Heart right ventricle (tissue), 16 donors: ENCODE data around the gene ALOX5. TPM values are rescaled to one million over a fixed set of nuclear protein-coding genes. Genes with fewer than 3 reads are reported as not detected.

Source experiments
- ATAC-seq, 8 donors: fragments of 200-7000 bp; cut with Tn5 transposase; one replicate each; pipeline ENCODE4 v1.9.1; 2020; ENCODE audit warnings: mild to moderate bottlenecking in 8 of 8, moderate library complexity in 8 of 8, moderate number of reproducible peaks in 1 of 8
- DNase-seq, 2 donors: peaks; one replicate each; pipeline ENCODE4 v3.0.0-alpha.2; 2020
- H3K27ac ChIP-seq, 10 donors: fragments of 200-600 bp; sonication (generic) in 2 of 10; one replicate each; pipeline versions ENCODE4 v1.5.0 to v1.8.0; 2020 to 2022; ENCODE audit warnings: mild to moderate bottlenecking in 3 of 10
- H3K27me3 ChIP-seq, 7 donors: fragments of 200-600 bp; one replicate each; pipeline ENCODE4 v1.8.0; 2021 to 2022; ENCODE audit warnings: mild to moderate bottlenecking in 2 of 7
- H3K36me3 ChIP-seq, 9 donors: fragments of 200-600 bp; sonication (generic) in 1 of 9; one replicate each; pipeline versions ENCODE4 v1.5.0 to v1.8.0; 2020 to 2022; ENCODE audit warnings: mild to moderate bottlenecking in 2 of 9
- H3K4me1 ChIP-seq, 9 donors: fragments of 200-600 bp; sonication (generic) in 1 of 9; one replicate each; pipeline versions ENCODE4 v1.5.0 to v1.8.0; 2020 to 2022; ENCODE audit warnings: mild to moderate bottlenecking in 4 of 9
- H3K4me3 ChIP-seq, 10 donors: fragments of 200-600 bp; sonication (generic) in 2 of 10; one replicate each; pipeline versions ENCODE4 v1.5.0 to v1.8.0; 2020 to 2022; ENCODE audit warnings: mild to moderate bottlenecking in 7 of 10, moderate library complexity in 2 of 10
- H3K9me3 ChIP-seq, 11 donors: fragments of 200-600 bp in 10 of 11; sonication (generic) in 2 of 11; one replicate each; pipeline versions ENCODE4 v1.5.0 to v1.8.0; 2013 to 2022; ENCODE audit warnings: mild to moderate bottlenecking in 2 of 11, control low read depth in 1 of 11, moderate library complexity in 1 of 11
- CTCF ChIP-seq, 9 donors: fragments of 200-600 bp; sonication (generic) in 2 of 9; IDR thresholded peaks; one replicate each; pipeline versions ENCODE4 v1.5.0 to v1.8.0; 2021 to 2022; ENCODE audit warnings: antibody characterized with exemption in 9 of 9, mild to moderate bottlenecking in 5 of 9, moderate library complexity in 1 of 9
- WGBS, 2 donors: extraction: QIAGEN DNeasy Blood & Tissue Kit; methylation state at CpG; one replicate each; pipeline ENCODE4 v1.1.7; 2013; ENCODE audit warnings: inconsistent platforms in 1 of 2; 5-methylcytosine and 5-hydroxymethylcytosine counted together
- intact Hi-C, 10 donors: fragments of 100-400 bp; cut with DNase I; formaldehyde crosslinking; loops; one replicate each; pipeline versions ENCODE4 v1.11.1 to v1.14.2; 2022
- polyA plus RNA-seq, 2 donors: library from polyadenylated mRNA; stranded (reverse); fragments of 200-250 nt; gene quantifications; one replicate each; pipeline ENCODE4 v1.2.3, GENCODE V29; 2013
- total RNA-seq, 10 donors: library from RNA; stranded (reverse); fragmentation: NEBNext Ultra II Directional in 3 of 10; extraction: Animal tissue kit (Norgen Biotek cat#: 25700) in 3 of 10; gene quantifications; one replicate each; pipeline versions ENCODE4 v1.2.1 to v1.2.4, GENCODE V29; 2021 to 2023
- donor health status: Arrhythmogenic right ventricular cardiomyopathy.
- donor health status: ischemic (EF 13 %, LVEDD 7.1; RV severe dilation, severe dysfunction).
- donor health status: healthy with polysubstance abuse.
- donor health status: DM: no; HTN: yes; CAD: no.
- donor health status: DM: no; HTN: no; CAD: no.
- donor health status: ischemic (EF 25% LVEDD 6.9; RV normal size, moderate dysfunction).
- donor health status: ischemic (EF 25% LVEDD 5.7; RV mildly dilated, moderate dysfunction).
- donor health status: healthy.
- donor health status: DM: yes; HTN: yes; CAD: no.
- donor health status: Ischemic cardiomyopathy.
- donor health status: ischemic (EF 35%, LVEDD 5.7; RV mildly dilated, moderate dysfunction).
- donor health status: nonischemic (EF 11% LVEDD 7.7; RV severe dilation, severe dysfunction).
- donor health status: DM: yes; HTN: yes; CAD: no.
- donor health status: PGD.
- donor health status: ischemic (EF 29% LVEDD 5.4; RV normal size, mild dysfunction).
- donor health status: nonischemic (EF 23%, LVEDD 6.1; RV moderate dilation, normal function).

The ALOX5 gene
- total and polyA plus RNA-seq, 12 donors: 1.8 to 21.8 (median 4.4) TPM

DNA sequence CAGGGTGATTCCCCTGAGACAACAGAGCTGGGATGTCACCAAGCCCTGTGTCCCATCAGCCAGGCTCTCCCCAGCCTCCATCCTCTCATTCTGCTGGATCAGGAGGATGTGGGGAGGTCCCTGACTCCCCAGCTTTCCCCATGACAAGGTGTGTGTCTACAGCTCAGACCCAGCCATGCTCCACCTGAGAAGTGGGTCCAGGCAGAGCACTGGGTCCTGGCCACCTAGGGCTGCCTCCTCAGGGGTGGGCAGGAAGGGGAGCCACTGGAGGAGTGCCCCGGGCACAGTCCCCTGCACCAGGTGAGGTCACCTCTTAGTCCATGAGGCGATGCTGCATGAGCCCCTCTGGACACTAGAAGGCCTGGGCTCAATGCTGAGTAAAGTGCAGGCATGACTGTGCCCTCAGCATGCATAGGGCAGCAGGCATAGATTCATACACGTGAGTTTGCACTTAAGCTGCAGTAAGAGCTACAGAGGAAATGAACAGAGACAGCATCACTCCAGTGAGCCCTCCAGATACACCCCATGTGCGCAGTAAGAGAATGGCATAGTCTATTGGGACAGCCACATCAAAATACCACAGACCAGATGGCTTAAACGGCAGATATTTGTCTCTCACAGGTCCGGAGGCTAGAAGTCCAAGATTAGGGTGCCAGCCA, 48.3 kb downstream of the ALOX5 start:
- ATAC-seq (no peak), DNase-seq (no peak)
- WGBS, 2 donors: 72 to 78% methylated on average over 6 of the region's 6 CpGs
- H3K4me3 ChIP-seq: no peak overlapping the region
- peaks cover 0 to 22% (median 0%) of the 10 kb centered on the region in 9 donors for H3K36me3 ChIP-seq
- intact Hi-C loops: loop anchor here in 1 of 10 donors (10.0 kb wide), 1 partner anchor 428 kb away; no protein-coding TSS in a partner anchor
- TF ChIP-seq CTCF (IDR thresholded peaks at IDR 0.05): no peak
- H3K4me1 ChIP-seq: peaks cover 0 to 72% (median 30%) of the 10 kb centered on the region in 9 donors
- H3K9me3 ChIP-seq: no peaks in the 10 kb centered on the region
- peaks cover 0 to 7% (median 1%) of the 10 kb centered on the region in 7 donors for H3K27me3 ChIP-seq
- H3K27ac ChIP-seq: peak overlapping the region in 3 of 10 donors; percentile 95 to 98 (median 98)

GRCh38 chr10:45422866-45423659, 49.0 kb downstream of the ALOX5 start:
- Histone ChIP-seq H3K4me1 (peaks cover 3 to 64% (median 35%) of the 10 kb centered on the region in 9 donors), H3K27ac (peak overlapping the region in 1 of 10 donors; percentile 14), H3K27me3 (peaks cover 0 to 14% (median 5%) of the 10 kb centered on the region in 7 donors), H3K9me3 (no peaks in the 10 kb centered on the region), H3K4me3 (no peak overlapping the region), H3K36me3 (peaks cover 0 to 27% (median 0%) of the 10 kb centered on the region in 9 donors)
- intact Hi-C loops: loop anchor here in 1 of 10 donors (10.0 kb wide), 1 partner anchor 428 kb away; no protein-coding TSS in a partner anchor
- ATAC-seq (no peak), DNase-seq (no peak)
- TF ChIP-seq CTCF (IDR thresholded peaks at IDR 0.05): no peak
- 90 to 91% methylated on average over 9 of the region's 9 CpGs for WGBS, 2 donors

DNA sequence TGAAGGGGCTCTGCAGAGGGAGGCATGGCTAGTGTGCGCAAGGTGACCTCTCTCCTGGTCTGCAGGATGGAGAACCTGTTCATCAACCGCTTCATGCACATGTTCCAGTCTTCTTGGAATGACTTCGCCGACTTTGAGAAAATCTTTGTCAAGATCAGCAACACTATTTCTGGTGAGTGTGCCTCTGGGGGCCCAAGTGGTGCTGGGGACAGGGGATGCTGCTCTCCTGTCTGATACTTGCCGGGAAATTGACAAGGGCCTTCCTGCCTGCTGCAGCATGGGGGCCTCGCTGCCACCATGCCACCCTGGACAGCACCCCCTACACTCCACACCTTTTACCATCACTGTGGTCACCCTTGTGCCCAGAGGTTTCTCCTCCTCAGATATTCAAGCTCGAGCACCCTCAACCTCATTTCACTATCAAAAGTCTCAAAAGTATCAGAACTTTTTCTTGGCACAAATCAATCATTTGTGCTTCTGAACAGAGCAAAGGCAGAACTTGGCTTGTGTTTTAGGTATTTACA, 50.0 kb downstream of the ALOX5 start:
- H3K4me1 ChIP-seq: peaks cover 3 to 56% (median 27%) of the 10 kb centered on the region in 9 donors
- 91 to 94% methylated on average over 7 of the region's 7 CpGs for WGBS, 2 donors
- no peak overlapping the region for H3K4me3 ChIP-seq
- no peak overlapping the region for H3K27ac ChIP-seq
- H3K27me3 ChIP-seq: peaks cover 0 to 23% (median 11%) of the 10 kb centered on the region in 7 donors
- DNase-seq (no peak), ATAC-seq (no peak)
- no peak for TF ChIP-seq CTCF (IDR thresholded peaks at IDR 0.05)
- peaks cover 0 to 36% (median 0%) of the 10 kb centered on the region in 9 donors for H3K36me3 ChIP-seq
- no peaks in the 10 kb centered on the region for H3K9me3 ChIP-seq
- intact Hi-C loops: loop anchor here in 1 of 10 donors (10.0 kb wide), 1 partner anchor 429 kb away; no protein-coding TSS in a partner anchor
